HG03108 (cell line): ENCODE results near the gene YAE1.

Experiments used
- ATAC-seq: cut with Tn5 transposase; IDR thresholded peaks from one replicate; pipeline ENCODE4 v1.9.1; 2021; ENCODE audit warnings: moderate library complexity; ENCODE audit not compliant: unreplicated experiment

The YAE1 gene

GRCh38 chr7:39606941-39607340, 40.7 kb downstream of the YAE1 start:
- ATAC-seq, result no peak

- no peak for ATAC-seq
Observed at GRCh38 chr7:39607865-39608264, 41.7 kb downstream of the YAE1 start.

- no peak for ATAC-seq
Observed at GRCh38 chr7:39608278-39608677, 42.1 kb downstream of the YAE1 start.

- no peak for ATAC-seq
Observed at GRCh38 chr7:39609113-39609934, 43.1 kb downstream of the YAE1 start.

- no peak for ATAC-seq
Observed at GRCh38 chr7:39609935-39610263, 43.7 kb downstream of the YAE1 start.

GRCh38 chr7:39613577-39613976, 47.4 kb downstream of the YAE1 start:
- ATAC-seq, result no peak

GRCh38 chr7:39614299-39614698, 48.1 kb downstream of the YAE1 start:
- ATAC-seq, result no peak

- ATAC-seq, result no peak
Observed at GRCh38 chr7:39615350-39615975, 49.3 kb downstream of the YAE1 start.

GRCh38 chr7:39616138-39616537, 49.9 kb downstream of the YAE1 start:
- ATAC-seq, result no peak

GRCh38 chr7:39617005-39617404, 50.8 kb downstream of the YAE1 start:
- ATAC-seq, result no peak

GRCh38 chr7:39618868-39619267, 52.7 kb downstream of the YAE1 start:
- ATAC-seq, result no peak

- ATAC-seq, result no peak
Observed at GRCh38 chr7:39620486-39620885, 54.3 kb downstream of the YAE1 start.

GRCh38 chr7:39621261-39621660, 55.1 kb downstream of the YAE1 start:
- no peak for ATAC-seq

GRCh38 chr7:39621784-39622411, 55.7 kb downstream of the YAE1 start:
- no peak for ATAC-seq
